Measurements from ENCODE around the gene SFTA2.

DNA sequence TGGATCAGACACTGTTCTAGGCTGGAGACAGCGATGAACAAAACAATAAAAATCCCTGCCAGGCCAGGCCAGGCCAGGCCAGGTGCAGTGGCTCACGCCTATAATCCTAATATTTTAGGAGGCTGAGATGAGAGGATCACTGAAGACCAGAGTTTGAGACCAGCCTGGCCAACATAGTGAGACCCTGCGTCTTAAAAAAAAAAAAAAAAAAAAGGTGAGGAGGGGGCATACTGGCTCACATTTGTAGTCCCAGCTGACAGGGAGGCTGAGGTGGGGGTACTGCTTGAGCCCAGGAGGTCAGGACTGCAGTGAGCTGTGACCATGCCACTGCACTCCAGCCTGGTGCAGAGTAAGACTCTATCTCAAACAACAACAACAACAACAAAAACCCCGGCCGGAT lies 13.3 kb upstream of the SFTA2 start:
- TF ChIP-seq, protein P1, sequence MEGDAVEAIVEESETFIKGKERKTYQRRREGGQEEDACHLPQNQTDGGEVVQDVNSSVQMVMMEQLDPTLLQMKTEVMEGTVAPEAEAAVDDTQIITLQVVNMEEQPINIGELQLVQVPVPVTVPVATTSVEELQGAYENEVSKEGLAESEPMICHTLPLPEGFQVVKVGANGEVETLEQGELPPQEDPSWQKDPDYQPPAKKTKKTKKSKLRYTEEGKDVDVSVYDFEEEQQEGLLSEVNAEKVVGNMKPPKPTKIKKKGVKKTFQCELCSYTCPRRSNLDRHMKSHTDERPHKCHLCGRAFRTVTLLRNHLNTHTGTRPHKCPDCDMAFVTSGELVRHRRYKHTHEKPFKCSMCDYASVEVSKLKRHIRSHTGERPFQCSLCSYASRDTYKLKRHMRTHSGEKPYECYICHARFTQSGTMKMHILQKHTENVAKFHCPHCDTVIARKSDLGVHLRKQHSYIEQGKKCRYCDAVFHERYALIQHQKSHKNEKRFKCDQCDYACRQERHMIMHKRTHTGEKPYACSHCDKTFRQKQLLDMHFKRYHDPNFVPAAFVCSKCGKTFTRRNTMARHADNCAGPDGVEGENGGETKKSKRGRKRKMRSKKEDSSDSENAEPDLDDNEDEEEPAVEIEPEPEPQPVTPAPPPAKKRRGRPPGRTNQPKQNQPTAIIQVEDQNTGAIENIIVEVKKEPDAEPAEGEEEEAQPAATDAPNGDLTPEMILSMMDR (conservative IDR thresholded peaks at IDR 0.05; ENCODE audit: low read length), result no peak
- no peak for TF ChIP-seq EZH2phosphoT487 (IDR thresholded peaks at IDR 0.05; ENCODE audit: borderline replicate concordance, low read depth, low read length)

Measured in OCI-LY7 (cell line).